A673 (cell line): Measurements from ENCODE around the gene OR10Z1. TPM values are rescaled to one million over a fixed set of nuclear protein-coding genes. Genes with fewer than 3 reads are reported as not detected.

ENCODE experiments used
- BruUV-seq: library from RNA; stranded (reverse); fragments of 400-500 nt; replicated peaks from 2 replicates; lab custom pipeline; 2021; lab: Mats Ljungman, UMichigan
- CTCF ChIA-PET: fragments of 300-600 bp; sonication (Branson Sonifier 250); formaldehyde crosslinking; loops from one replicate; lab custom pipeline; 2022; ENCODE audit warnings: antibody characterized with exemption; lab: Charles Lee
- POLR2A ChIA-PET: fragments of 300-600 bp; sonication (Branson Sonifier 250); formaldehyde crosslinking; loops from one replicate; lab custom pipeline; 2022; ENCODE audit warnings: antibody characterized with exemption; ENCODE audit not compliant: low non-redundant PET; lab: Charles Lee
- DNase-seq: peaks from one replicate; pipeline ENCODE4 v3.0.0-alpha.2; 2015; ENCODE audit warnings: low spot score
- H3K27ac ChIP-seq: fragments of 200-600 bp; sonication (generic); 2 replicates; pipeline ENCODE4 v1.5.1; 2016; ENCODE audit warnings: mixed run types, low read depth, mild to moderate bottlenecking, mixed read lengths, antibody characterized with exemption, low read length; ENCODE audit not compliant: poor library complexity, severe bottlenecking
- H3K27me3 ChIP-seq: fragments of 200-600 bp; sonication (generic); replicated peaks from 2 replicates; pipeline ENCODE4 v1.6.1; 2017; ENCODE audit warnings: mixed run types, low read depth, mild to moderate bottlenecking, mixed read lengths, antibody characterized with exemption, low read length; ENCODE audit not compliant: insufficient read depth, poor library complexity
- H3K36me3 ChIP-seq: fragments of 200-600 bp; sonication (generic); 2 replicates; pipeline ENCODE4 v1.6.1; 2016; ENCODE audit warnings: mixed run types, mild to moderate bottlenecking, mixed read lengths, antibody characterized with exemption, low read length; ENCODE audit not compliant: insufficient read depth, poor library complexity, severe bottlenecking
- H3K4me1 ChIP-seq: fragments of 200-600 bp; sonication (generic); 2 replicates; pipeline ENCODE4 v1.6.1; 2017; ENCODE audit warnings: mixed run types, mild to moderate bottlenecking, mixed read lengths, antibody characterized with exemption, low read length; ENCODE audit not compliant: insufficient read depth, poor library complexity, severe bottlenecking
- H3K4me3 ChIP-seq: fragments of 200-600 bp; sonication (generic); 2 replicates; pipeline ENCODE4 v1.5.1; 2016; ENCODE audit warnings: low read depth, mixed run types, mild to moderate bottlenecking, mixed read lengths, low read length; ENCODE audit not compliant: poor library complexity, severe bottlenecking
- H3K9me3 ChIP-seq: fragments of 200-600 bp; sonication (generic); 2 replicates; pipeline ENCODE4 v1.6.1; 2016; ENCODE audit warnings: mixed run types, low read depth, mild to moderate bottlenecking, mixed read lengths, antibody characterized with exemption, low read length; ENCODE audit not compliant: poor library complexity, severe bottlenecking
- CTCF ChIP-seq: fragments of 300-800, 200-600 bp; sonication (generic); conservative IDR thresholded peaks from 2 replicates; pipeline ENCODE4 v1.5.1; 2017; ENCODE audit warnings: low read depth, mild to moderate bottlenecking, antibody characterized with exemption, low read length, moderate library complexity, mixed read lengths
- EZH2 ChIP-seq: fragments of 200-600 bp; sonication (generic); IDR thresholded peaks from 2 replicates; pipeline ENCODE4 v1.6.1; 2017; ENCODE audit warnings: borderline replicate concordance, low read depth, mild to moderate bottlenecking, mixed read lengths, antibody characterized with exemption, low read length; ENCODE audit not compliant: poor library complexity, severe bottlenecking
- intact Hi-C: fragments of 100-400 bp; cut with micrococcal nuclease; formaldehyde crosslinking; loops from one replicate; pipeline ENCODE4 v1.10.0; 2022; ENCODE audit not compliant: unreplicated experiment
- total RNA-seq: library from RNA; stranded (reverse); gene quantifications from 2 replicates; pipeline ENCODE4 v1.2.3, GENCODE V29; 2021

The OR10Z1 gene
- total RNA-seq, 1 experiment from 2014 or later = not detected

GRCh38 chr1:158613764-158614163 lies 8.7 kb downstream of the OR10Z1 start:
- intact Hi-C loops = no loop called here
- Histone ChIP-seq H3K36me3 (no peaks in the 10 kb centered on the region), H3K4me1 (no peaks in the 10 kb centered on the region), H3K9me3 (no peaks in the 10 kb centered on the region), H3K4me3 (no peak overlapping the region), H3K27ac (no peak overlapping the region), H3K27me3 (peaks cover 4% of the 10 kb centered on the region)
- ChIA-PET CTCF (interaction anchor here (0.7 kb wide), 1 partner anchor 165 kb away, joined by 3 read pairs; no protein-coding TSS in a partner anchor), POLR2A (no interaction called here)
- no TSS peak for BruUV-seq
- no peak for DNase-seq
- TF ChIP-seq EZH2 (no peak), CTCF (no peak)

- BruUV-seq = no TSS peak
- H3K4me3 ChIP-seq = no peak overlapping the region
- no peaks in the 10 kb centered on the region for H3K36me3 ChIP-seq
- TF ChIP-seq CTCF = no peak
- TF ChIP-seq EZH2 = no peak
- ChIA-PET POLR2A (no interaction called here), CTCF (no interaction called here)
- no peak overlapping the region for H3K27ac ChIP-seq
- no peaks in the 10 kb centered on the region for H3K9me3 ChIP-seq
- H3K4me1 ChIP-seq = no peaks in the 10 kb centered on the region
- intact Hi-C loops = no loop called here
- no peak for DNase-seq
- no peaks in the 10 kb centered on the region for H3K27me3 ChIP-seq
Measured at GRCh38 chr1:158638146-158638545, 33.1 kb downstream of the OR10Z1 start.

GRCh38 chr1:158638904-158639303 lies 33.8 kb downstream of the OR10Z1 start:
- no peaks in the 10 kb centered on the region for H3K36me3 ChIP-seq

More at GRCh38 chr1:158638904-158639303, 33.8 kb downstream of the OR10Z1 start:
- no peak overlapping the region for H3K27ac ChIP-seq
- H3K9me3 ChIP-seq = no peaks in the 10 kb centered on the region
- DNase-seq = no peak
- intact Hi-C loops = no loop called here
- no peaks in the 10 kb centered on the region for H3K4me1 ChIP-seq
- no peak overlapping the region for H3K4me3 ChIP-seq
- no TSS peak for BruUV-seq
- CTCF ChIA-PET = no interaction called here
- H3K27me3 ChIP-seq = no peaks in the 10 kb centered on the region
- TF ChIP-seq CTCF (no peak), EZH2 (no peak)
- POLR2A ChIA-PET = no interaction called here
